Measurements from ENCODE around the gene STEAP2. TPM values are rescaled to one million over a fixed set of nuclear protein-coding genes. Genes with fewer than 3 reads are reported as not detected.

Gene STEAP2
- total RNA-seq, 4 donors from 2014 or later = 10.9 to 84.7 (median 37.5) TPM

DNA sequence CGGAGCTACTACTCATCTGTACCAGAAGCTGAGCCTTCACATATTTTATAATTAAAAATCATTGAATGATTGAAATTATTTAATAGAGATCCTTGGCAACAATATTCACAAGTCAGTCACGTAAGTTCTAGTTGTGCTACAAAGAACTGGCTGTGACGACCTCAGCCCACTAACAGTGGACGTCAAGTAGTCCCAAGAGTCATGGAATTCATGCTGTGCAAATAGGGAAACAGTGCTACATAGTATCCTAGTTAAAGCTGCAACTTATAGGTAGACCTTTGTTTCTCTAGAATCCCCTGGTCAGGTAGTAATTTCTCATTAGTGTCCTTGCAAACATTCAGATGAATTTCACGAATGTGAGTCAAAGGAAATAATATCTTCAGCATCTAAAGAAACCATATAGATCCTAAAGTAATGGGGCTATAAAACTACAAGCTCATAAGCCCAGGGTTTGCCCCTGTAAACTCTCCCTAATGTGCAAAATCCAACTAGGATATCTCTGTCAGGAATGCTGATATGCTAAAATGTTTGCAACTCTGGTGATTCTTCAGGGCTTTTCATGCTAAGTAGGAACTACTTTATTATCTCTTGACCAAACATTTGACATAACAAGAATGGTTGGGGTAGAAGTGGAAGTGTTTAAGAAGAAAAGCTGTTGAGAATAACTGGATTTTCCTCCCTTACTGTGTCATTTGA, 64.6 kb downstream of the STEAP2 start:
- TF ChIP-seq CTCF (IDR thresholded peaks at IDR 0.05) = no peak
- DNase-seq (ENCODE audit: low spot score) = no peak
- ATAC-seq (ENCODE audit: low FRiP score) = no peak

Small RNA genes within 50 kb of the gene (small RNA-seq; reads per million reads assigned to genes)
- not detected for gene RF00019

Other genes starting within 250 kb of the STEAP2 start
- gene STEAP1, start 57.3 kb upstream of the STEAP2 start, total RNA-seq = 100 to 1,000 TPM in 1 of 4 donors, 10 to 100 TPM in 2, 1 to 10 TPM in 1; 8.2 to 106 (median 40.9) TPM
- gene CFAP69, start 33.4 kb downstream of the STEAP2 start, total RNA-seq = 10 to 100 TPM; 11.3 to 41.1 (median 20.4) TPM
- gene FAM237B, start 109.6 kb downstream of the STEAP2 start, total RNA-seq = under 1 TPM in 1 of 4 donors, not detected in 3; 0.09 TPM
- 10 to 100 TPM in 2 of 4 donors, 1 to 10 TPM in 2; 8.4 to 28.5 (median 10.5) TPM for gene GTPBP10, start 135.0 kb downstream of the STEAP2 start, total RNA-seq
- 10 to 100 TPM; 12.6 to 21.9 (median 16.8) TPM for gene CLDN12, start 191.7 kb downstream of the STEAP2 start, total RNA-seq